ENCODE results near the gene SFMBT1.
A peak's percentile ranks its signal among the peaks of the same experiment; 100 is the strongest.
"Not testable (repeated sequence)": the region's sequence is repeated elsewhere in the genome, so short reads cannot be mapped to it uniquely, and the experiment has no call there.

The SFMBT1 gene

DNA sequence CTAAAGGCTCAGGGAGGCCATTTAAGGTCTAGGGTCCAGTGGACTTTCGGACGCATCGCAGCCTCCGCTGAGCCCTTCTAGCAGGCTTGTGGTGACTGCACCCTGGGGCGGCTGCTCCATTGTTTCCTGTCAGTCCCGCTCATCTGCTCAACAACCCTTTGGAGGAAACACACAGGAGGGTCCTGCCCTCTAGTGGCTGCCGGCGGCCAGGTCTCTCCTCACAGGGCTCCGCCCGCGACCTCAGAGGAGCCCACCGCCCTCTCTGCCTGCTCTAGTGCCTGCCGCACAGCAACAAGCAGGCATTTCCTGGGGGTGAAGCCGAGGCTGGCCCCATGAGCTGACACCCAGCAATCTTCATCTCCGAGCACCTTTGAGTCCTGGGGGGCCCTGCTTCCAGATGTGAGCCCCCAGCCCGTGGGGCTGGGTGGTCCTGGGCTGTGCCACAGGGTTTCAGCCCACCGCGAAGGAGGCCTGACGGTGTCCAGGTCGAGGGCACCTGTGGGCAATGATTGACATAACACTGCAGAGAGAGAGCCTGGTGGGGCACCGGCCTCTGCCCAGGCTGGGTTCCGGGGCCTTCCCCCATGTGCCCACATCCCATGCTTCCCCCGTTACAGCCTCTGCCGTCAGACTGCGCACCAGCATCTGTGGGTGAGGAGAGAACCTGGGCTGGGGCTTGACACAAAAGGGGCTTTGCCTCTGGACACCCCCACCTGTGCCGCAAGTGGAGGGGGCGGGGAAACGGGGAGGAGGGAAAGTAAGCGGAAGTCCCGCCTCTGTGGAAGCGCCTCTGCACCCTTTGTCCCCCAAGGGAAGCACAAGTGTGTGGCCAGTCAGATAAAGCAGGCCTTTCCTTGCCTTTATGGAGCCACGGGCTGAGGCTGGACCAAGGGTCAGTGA lies 27.0 kb upstream of the SFMBT1 start:
- peak; percentile 35 for DNase-seq (ENCODE audit: low read depth)

DNA sequence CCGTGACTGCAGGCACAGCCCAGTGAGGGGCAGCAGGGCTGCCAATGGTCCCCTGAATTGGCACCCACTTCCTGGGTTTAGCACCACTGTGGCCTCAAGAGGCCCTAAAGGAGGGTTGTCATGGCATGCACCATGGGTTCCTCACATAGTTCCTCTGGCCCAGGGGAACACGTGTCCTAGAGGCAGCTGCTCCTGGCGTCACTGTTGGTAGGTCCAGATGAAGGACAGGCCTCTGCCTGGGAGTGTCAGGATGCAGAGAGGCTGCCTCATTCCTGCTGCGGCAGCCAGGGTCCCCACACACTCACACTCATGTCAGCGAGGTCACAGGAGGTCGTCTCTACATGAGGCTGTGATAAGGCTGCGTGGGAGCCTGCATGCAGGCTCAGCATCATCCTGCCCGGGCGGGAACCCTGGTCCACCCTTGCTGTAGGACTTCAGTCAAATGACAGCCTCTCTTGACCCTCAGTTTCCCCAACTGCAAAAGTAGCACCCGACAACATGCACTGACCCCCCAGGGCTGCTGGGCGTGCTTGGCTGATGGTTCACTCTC lies 26.1 kb upstream of the SFMBT1 start:
- no peak for DNase-seq (ENCODE audit: low read depth)

DNA sequence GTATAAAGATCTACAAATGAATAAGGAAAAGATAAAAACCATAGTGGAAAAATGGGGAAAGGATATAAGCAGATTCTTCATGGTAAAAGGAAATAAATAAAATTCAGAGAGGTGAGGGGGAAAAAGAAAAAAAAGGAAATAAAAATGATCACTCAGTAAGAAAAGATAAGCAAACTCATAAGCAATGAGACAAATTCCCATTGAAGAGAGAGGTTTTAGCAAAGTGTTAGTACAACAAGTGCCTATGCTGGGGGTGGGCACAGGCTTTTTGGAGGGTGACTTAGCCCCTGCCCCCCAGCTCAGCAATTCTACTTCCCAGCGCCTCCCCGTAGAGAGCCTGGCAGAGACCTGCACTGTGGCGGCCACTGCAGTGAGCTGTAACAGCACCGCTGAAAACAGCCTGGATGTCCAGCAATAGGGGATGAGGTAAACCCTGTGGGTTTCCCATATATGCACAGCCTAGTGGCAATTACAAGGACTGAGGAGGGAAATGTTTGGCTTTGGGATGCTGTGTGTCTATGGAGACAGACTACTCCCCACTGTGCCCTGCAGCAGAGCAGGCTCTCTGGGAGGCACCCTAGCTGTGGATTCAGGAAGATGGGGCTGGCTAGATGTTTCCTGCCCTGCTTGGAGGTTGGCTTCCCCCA lies 23.7 kb upstream of the SFMBT1 start:
- no peak for DNase-seq (ENCODE audit: low read depth)

DNA sequence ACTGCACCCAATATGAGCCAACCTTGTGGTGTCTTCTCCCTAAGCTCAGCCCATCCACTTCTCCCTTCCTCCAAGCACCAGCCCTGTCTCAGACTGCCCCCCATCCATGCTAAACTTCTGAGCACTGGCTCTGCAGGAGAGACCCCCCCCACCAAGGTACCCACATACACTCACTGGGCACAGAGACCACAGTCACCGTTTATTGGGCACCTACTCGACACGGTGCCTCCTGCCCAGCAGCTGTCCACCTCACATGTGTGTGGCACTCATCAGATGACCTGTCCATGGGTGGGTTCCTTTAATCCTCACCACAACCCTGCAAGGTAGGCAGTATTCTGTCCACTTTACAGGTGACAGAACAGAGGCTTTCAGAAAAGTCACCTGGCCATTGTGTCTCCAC lies 22.3 kb upstream of the SFMBT1 start:
- DNase-seq (ENCODE audit: low read depth) = no peak

DNA sequence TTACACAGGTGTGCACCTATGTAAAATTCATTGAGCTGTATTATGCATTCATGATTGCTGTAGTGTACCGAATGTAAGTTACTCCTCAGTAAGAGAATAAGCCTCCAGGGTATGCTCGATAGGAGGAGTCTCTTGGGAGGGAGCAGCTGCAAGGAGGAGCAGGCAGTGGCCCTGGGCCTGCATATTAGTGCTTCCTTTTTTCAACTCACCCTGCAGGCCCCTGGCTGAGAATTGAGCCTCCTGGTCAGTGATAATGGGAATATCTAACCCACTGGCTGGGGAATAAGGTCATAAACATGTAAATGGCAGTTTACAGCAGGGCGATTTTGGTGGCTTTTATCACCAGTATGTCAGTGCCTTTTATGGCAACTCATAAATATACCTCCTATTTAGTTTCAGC lies 21.7 kb upstream of the SFMBT1 start:
- no peak for DNase-seq (ENCODE audit: low read depth)

DNA sequence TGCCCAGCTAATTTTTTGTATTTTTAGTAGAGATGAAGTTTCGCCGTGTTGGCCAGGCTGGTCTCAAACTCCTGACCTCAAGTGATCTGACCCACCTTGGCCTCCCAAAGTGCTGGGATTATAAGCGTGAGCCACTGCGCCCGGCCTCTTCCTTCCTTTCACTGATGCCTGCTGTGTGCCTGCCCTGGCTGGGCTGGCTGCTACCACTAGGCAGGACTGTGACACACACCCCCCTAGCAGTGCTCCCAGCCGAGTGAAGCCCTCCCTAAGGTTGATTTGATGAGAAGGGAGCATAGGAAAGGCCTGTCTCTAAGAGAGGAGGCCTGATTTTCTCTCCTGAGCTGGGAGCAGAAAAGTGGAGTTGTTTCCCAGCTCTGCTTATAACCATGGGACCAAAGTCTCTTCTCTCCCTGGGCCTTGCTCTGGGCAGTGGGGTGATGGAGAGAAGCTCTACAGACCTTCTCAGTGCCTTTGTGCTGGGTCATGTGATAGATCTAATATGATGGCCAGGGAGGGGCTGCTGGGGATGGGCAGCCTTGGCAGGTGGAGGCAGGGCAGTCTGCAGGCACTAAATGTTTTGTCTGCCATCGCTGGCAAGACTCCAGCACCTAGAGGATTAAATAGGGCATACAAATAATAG lies 20.1 kb upstream of the SFMBT1 start:
- DNase-seq (ENCODE audit: low read depth) = no peak

DNA sequence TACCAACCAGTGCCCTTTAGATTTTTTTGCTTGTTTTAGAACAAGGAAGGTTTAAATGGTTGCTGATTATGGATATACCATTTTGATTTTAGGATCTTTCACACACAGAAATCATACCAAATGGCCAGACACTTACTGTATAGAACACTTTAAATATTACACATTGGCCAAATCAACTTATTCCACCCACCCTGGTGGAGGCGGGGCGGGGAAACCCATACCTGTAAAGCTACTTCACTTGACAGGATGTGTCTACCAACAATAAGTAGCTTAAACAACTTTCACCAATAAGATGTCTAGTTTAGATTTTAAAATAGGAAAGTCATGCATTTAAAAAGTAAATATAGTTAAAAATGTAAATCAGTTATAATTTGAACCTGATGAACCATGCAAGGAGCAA lies 17.0 kb upstream of the SFMBT1 start:
- no peak for DNase-seq (ENCODE audit: low read depth)

DNA sequence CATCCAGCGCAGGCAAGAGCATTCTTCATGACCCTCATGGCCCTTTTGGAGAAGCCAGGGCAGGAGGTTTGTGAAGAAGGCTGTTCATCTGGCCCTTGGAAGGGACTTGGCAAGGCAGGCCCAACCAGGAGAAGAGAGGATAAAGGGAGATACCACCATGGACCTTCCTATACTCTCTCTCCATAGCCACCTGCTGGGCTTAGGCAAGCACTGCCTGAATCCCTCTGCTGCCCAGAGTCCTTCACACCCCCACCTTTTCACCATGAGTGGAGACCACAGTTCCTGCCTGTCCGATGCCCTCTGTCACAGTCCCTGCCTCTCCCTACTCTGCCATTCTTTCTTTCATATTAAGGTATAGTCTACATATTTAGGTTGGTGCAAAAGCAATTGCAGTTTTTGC lies 10.6 kb upstream of the SFMBT1 start:
- no peak for DNase-seq (ENCODE audit: low read depth)

DNA sequence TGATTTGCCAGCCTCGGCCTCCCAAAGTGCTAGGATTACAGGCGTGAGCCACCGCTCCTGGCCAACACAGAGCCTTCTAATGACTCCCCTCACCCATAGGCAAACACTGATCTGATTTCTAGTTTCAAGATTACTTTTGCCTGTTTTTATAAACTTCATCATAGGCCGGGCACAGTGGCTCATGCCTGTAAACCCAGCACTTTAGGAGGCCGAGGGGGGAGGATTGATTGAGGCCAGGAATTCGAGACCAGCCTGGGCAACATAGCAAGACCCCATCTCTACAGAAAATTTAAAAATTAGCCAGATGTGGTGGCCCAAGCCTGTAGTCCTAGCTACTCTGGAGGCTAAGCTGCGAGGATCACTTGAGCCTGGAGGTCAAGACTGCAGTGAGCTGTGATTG lies 8.4 kb upstream of the SFMBT1 start:
- not testable (repeated sequence) for DNase-seq (ENCODE audit: low read depth)

DNA sequence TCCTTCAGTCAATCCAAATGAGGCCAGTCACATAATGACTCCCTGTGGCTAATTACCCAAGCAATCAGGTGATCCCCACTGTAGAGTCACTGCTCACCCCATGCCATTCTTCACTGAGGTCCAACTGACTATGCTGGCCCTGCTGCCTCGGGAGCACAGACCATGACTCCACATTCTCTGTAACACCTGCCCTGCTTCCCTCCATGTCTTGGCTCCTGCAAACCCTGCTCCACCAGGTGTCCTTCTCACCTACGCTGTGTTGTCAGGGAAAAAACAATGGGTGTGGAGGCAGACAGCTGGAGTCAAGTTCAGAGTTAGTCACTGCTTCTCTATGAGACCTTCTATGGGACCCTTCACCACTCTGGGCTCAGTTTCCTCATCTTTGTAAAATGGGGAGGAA lies 6.1 kb upstream of the SFMBT1 start:
- DNase-seq (ENCODE audit: low read depth) = no peak

DNA sequence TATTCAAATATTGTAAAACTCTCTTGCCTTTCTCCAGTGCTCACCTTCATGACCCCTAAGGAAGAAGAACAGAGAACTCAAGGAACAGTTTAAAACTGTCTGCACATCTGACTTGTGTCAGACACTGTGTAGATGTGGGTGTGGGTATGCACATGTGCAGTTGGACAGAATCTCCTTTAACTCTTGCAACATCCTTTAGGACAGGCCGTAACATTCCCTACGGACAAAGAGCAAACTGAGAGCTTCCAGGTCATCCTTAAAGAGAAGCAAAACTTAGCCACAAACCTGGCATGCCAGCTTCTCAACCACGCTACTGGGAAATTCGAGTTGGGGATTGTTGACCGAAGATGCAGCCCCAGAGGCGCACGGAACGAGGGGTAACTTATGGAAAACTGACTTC lies 4.1 kb upstream of the SFMBT1 start:
- no peak for DNase-seq (ENCODE audit: low read depth)

DNA sequence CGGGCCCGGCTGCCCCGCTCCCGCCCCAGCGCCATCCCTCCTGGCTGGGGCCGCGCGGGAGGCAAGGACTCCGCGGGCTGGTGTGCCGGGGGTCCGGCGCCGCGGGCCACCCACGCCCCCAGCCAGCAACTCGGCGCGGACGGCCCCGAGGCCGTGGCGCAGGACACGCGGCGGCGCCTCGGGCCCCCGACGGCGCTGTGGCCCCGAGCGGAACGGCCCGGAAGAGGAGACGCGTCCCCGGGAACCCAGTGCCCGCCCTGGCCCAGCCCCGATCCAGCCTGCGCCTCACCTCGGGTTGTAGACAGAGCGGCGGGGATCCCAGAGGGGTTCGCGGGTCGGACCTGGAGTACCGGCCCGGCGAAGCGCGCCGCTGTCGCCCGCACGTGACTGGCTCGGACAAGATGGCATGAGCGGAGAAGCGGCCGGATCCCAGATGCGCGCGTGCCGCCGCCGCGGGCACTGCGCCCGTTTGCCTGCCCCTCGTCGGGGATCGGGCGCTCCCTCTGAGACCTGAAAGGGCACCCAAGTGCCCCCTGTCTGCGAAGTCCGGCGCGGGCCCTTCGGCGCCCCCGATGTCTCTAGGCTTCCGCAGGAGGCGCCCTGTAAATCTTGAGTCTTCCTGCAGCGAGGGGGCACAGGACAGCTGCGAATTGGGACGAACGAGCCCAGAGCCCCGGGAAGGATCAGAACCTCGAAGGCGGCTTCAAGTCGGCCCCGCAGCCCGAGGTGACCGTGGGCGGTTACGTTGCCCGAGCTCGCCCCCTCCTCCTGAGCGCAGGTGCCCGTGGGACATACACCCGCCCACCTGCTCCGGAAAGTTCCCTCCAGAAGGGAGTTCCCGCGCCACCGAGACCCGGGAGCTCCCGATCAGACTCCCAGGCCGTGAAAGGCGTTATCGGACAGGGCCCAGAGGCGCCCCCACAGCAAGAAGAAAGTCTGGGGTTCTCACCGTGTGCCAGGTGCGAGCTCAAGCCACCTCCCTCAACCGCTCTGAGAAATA lies 598 bp upstream of the SFMBT1 start:
- DNase-seq (ENCODE audit: low read depth) = no peak

DNA sequence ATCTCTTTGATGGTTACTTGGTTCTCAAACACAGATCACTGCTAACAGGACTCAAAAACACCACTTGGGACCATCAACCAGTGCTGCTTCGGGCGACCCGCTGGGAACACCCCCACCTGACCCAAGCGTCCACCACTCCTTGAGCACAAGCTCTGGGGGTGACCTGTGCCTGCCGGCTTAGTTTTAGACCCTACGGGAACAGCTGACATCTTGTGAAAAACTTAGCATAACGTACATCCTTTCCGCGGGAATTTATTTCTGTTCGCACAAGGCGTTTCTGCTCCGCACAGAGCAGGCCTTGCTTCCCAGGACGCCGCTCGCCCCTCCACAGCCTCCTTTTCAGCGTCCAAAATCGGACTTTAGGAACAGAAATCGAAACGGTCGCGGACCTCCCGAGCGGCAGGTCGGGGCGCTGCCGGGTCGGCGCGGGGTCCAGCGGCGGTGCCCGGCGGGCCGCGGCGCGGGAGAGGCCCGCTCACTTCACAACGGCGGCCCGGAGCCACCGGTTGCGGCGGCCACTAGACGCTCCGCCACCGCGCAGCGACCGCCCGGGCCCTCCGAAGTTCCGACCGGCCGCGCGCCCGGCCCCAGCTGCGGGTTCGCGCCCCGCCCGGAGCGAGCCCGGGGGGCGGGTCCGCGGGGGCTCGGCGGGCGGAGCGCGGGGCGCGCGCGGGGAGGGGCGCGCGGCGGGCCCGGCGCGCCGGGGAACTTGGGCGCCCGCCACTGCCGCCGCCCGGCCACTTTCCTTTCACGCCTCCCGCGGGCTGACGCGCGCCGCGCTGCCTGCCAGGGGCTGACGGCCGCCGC lies 959 bp downstream of the SFMBT1 start:
- no peak for DNase-seq (ENCODE audit: low read depth)

DNA sequence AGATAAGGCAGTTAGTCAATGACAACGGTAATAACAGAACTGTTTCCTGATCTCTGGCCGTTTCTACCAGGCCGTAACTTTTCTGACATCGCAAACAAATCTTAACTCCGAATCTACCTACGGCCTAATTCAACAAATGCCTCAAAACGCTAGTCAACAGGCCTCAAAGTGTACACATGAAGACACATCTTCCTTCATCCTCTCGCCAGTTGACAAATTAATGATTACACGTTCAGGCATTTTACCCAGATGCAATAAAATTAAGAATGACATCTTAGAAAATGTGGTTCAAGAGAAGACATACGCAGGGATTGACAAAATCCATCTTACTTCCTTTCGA lies 1.5 kb downstream of the SFMBT1 start:
- DNase-seq (ENCODE audit: low read depth) = no peak

DNA sequence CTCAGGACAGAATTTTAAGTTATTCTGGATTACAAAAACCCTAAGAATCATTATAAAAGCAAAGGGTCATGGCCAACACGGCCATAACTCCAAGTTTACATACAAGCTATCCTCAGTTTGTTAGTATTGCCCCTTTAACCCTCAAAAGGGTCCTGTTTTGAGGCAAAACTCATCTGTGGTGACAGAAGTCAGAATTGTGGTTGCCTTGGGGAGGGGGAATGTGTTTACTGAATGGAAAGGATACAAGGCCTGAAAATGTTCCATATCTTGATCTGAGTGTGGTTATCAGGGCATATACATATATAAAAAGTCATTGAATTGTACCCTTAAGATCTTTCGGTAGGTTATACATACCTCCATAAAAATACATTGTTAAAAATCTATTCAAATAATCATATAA lies 2.1 kb downstream of the SFMBT1 start:
- no peak for DNase-seq (ENCODE audit: low read depth)

DNA sequence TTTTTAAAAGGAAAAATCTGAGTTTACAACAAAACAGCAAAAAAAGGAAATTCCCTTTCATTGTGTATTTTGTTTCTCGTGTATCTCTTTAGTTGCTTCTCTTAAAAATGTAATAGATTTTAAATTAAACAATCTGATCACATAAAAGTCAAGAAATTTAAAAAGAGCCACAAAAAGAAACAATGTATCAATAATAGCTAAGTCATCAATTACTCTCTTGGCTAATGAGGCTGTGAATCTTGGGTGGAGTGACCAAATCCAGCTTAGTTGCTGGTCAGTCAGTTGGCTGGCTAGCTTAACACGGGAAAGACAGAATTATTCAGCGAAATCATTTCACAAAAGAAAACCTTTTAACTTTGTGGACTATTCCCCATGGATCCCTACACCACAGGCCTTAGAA lies 3.2 kb downstream of the SFMBT1 start:
- DNase-seq (ENCODE audit: low read depth) = no peak

DNA sequence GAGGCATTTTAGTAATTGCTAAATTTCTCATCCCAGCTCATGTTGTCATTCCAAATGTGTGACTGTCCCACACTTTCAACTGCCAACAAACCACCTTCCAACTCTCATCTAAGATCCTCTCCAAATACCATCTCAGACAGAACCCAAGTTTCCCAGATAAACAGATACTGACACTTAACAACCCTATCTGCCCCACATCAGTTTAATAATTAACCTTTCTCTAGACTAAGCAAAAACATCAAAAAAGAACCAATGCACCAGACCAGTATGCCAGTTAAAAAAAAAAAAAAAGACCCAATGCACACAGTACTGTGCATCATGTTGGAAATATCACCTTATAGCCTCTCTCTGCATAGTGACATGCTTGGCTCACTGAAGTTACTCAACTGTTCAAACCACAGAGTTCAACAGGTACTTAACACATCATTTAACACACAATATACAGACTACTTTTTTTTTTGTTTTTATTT lies 5.5 kb downstream of the SFMBT1 start:
- DNase-seq (ENCODE audit: low read depth) = no peak

DNA sequence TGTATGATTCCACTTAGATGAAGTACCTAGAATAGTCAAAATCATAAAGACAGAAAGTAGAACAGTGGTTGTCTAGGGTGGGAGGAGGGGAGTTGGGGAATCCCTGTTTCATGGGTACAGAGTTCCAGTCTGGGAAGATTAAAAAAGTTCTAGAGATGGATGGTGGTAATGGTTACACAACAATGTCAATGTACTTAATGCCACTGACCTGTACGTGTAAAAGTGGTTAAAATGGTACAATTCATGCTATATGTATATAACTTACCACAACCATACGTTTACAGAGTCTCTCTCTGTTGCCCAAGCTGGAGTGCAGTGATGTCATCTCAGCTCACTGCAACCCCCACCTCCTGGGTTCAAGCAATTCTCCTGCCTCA lies 6.5 kb downstream of the SFMBT1 start:
- no peak for DNase-seq (ENCODE audit: low read depth)

DNA sequence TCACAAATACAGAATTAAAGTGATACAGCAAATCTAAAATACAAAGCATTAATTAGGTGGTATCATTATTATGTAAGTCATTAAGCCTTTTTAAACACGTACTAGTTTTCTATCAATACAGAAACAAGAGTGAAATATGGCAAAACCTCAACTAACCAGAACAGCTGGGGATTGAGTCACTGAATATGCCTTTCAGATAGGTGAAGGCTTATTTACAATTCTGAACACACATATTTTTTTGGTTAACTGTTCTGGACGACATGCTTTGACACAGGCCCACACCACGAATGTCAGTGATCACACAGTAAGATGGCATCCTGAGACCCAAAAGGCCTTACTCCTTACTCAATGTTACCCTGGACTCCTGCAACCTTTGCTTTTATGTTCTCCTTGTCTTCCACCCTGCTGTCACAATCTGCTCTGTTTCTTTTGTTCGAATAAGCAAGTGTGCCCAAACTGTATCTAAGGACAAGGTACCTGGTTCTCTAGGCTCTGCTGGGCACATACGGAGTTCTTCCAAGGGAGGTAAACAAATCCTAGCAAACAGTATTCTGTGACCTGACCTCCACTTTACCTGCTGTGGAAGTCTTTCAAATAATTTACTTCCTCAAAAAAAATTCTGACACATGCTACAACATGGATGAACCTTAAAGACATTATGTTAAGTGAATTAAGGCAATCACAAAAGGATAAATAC lies 7.0 kb downstream of the SFMBT1 start:
- DNase-seq (ENCODE audit: low read depth) = no peak

Measured in HS-27A (cell line).